Activated naive CD8-positive, alpha-beta T cell treated with anti-CD3 and anti-CD28 coated beads, Interleukin-2, amount 50 U/mL, for 16 hours (primary cell): ENCODE results near the gene RUNX2.

Experiments used
- DNase-seq: peaks from one replicate; pipeline ENCODE4 v3.0.0-alpha.2; 2020; ENCODE audit warnings: low read depth, low spot score

RUNX2 gene

DNA sequence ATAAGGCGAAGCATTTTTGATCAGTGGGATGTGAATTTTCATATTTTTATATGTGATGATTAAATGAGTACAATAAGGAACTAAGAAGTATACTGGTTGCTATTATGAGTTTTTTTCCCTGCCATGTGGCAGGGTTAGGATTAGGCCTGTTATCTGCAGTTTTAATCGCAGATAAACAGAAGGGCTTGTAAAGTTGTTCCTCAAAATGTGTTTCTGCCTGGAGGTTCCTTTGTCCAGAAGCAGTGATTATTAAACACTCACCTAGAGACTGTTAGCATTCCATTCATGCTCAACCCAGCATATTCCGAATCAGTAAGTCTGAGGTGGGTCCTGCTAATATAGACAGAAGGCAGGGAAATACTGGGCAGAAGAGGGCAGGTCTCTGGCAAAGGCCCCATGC lies 371.5 kb downstream of the RUNX2 start:
- no peak for DNase-seq

DNA sequence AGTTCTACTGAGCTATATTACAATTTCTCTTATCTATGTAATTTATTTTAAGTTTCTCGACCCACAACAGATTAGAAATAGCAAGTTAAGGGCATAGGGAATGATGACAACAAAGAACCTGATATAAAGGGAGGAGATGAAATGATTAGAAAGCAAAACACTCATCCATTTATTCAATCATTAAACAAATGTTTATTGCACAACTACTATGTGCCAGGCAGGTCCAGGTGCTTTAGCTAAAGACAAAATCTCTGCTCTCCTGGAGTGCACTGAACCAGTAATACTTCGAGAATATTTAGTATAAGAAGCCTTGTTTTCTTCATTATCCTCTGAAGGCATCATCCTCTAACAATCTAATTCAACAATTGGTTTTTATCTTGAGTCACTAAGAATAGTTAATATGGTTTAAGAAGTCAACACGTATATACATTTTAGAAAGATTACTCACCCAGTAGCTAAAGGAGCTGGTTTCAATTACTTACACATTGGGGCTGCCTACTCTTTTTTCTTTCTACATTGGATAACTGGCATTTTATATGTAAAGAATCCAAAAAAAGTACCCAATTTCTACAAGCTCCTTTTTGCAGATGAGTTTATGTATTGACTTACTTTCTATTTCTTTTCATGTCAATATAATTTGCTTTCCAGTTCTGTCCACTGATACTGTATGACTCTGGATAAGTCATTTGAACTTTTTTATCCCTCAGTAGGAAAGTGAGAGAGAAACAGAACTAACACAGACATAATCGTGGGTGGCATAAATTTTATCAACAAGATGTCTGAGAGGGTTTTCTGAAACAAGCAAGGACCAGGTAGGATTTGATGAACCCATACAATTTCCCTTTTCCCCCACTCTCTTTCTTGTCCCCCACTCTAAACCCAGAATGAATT lies 375.0 kb downstream of the RUNX2 start:
- DNase-seq: no peak

DNA sequence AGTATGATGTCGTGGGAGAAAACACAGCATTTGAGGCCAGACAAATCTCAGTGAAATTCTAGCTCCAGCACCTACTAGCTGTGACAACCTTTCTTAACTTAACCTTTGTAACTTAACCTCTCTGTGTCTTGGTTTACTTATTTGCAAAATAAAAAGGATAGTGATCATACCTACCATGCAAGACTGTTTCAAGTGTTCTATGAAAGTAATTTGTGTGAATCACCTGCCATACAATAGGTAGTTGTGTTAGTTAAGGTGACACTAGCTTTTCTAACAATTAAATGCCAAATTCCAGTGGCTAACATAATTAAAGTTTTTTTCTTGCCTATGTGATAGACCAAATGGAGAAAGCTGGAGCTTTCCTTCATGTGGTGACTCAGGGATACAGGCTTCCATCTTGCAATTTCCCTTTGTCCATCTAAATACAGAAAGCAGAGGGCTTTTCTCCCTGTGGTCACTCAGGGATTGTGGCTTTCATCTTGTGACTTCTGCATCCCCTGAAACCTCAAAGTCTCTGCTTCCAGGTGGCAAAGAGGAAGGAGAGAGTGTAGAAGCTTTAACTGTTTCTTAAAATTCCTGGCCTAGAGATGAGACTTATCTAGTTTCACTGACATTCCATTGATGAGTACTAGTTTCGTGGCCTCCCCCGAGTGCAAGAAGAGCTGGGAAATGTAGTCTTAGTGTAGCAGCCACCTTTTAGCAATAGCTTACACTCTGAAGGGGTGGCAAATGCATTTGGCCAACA lies 376.1 kb downstream of the RUNX2 start:
- DNase-seq: no peak

DNA sequence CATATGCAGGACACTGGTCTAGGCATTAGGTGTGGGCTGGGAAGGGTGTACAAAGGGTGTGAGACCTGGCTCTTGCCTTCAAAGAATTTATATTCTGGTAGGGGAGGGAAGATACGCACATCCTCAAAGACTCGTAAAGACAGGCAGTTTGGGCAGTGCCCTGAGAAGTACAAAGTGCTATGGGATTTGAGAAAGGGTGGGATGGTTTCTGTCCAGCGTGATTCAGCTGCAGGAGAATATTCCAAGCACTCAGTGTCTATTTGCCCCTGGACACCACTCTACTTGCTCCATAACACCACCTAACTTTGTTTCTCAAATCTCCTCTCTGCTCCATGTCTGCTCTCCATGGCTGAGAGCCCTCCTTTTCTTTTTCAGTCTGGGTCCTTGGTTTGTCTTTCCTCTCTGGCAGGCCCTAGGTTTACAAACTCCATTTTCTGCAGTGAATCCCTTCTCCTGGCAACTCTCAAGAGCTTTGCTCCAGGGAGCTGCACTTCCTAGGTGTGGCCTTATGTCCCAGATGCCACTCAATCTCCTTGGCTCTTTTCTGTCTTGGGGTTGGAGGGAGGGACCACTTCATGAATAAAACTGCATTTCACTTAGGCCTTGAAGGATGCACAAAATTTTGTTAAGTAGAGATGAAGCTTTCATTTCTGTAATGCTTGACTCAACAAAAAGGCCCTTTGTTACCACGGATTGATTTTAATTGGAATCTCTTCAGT lies 377.2 kb downstream of the RUNX2 start:
- no peak for DNase-seq

DNA sequence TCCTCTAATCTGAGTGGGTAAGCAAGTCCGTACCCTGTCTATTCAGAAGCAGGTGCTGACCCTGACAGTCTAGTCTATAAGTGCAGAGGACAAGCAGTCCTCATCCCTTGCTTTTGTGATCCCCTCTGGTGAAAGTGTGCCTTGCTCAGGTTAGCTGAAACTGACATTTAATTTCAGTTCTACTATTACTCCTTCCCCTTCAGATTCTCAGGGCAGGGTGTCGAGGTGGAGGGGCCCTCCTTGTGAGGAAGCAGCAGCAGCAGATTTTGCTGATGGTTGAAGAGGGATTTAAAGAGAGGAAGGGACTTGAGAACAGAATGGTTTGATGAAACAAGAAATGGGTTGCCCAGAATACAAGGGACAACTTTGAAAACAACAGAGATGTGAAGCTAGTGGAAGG lies 378.2 kb downstream of the RUNX2 start:
- no peak for DNase-seq

DNA sequence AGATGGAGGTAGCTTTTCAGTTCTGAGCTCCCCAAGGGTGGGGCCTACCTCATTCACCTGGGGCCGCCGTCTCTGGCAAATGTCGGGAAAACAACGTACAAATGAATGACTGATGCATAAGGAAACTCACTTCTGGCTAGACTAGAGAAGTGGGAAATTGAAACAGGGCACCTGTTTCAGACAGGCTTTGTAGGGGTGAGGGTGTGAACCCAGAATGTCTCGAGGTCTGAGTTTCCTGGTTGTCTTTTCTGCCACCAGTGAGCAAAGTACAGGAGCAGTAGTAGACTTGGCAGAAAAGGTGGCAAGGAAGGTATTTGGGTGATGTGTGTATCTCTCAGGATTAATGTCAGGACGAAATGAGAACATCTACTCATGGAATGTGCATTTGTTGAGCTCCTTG lies 379.0 kb downstream of the RUNX2 start:
- DNase-seq: no peak

DNA sequence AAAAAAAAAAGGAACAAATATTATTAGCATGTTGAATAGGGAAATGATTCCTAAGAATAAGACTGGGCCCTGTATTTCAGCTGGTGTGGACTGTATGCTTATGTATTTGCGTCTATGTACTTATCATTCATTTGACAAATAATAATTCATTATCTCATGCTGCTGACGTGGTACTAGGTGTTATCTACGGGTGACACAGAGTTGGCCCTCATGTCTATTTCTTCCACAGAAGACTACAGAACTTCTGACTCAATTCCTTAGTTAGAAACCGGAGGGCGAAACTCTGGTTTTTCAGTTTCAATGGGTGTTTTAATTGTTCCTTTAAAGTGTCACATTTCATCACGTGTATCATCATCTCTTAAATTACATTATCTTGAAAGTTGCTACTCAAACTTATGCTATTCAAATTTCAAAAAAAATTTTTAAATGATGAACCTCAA lies 381.7 kb downstream of the RUNX2 start:
- no peak for DNase-seq

DNA sequence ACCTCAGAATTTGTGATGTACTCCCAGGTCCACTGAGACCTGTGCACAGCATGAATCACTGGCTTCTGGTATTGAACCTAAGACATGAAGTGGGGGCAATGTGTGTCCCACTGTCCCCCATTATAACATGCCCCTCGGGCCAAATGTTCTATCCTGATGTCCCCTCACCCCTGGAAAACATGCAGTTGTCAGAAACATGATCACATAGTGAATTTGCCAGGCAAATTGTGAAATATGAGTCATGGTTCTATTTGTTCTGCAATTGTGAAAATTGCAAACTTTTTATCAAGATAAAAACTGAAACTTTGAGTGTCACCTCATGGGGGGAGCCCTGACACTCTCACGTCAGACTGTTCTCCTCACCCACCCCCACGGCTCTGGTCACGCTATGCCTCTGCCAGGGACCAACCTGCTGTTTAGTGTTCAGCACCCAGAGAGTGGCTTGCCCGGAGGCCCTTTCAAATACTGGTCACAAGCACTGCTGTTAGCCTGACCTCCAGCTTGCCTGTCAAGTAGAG lies 382.2 kb downstream of the RUNX2 start:
- peak; percentile 67 for DNase-seq

DNA sequence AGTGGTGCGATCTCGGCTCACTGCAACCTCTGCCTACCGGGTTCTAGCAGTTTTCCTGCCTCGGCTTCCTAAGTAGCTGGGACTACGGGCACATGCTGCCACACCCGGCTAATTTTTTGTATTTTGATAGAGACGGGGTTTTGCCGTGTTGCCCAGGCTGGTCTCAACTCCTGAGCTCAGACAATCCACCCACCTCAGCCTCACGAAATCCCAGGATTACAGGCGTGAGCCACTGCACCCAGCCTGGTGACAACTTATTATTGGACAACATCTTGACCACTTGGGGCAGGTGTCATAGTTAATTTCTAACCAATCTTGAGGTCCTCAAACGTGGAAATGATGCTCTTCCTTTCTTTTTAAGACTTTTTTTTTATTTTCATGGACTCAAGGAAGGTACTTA lies 383.9 kb downstream of the RUNX2 start:
- DNase-seq: no peak

DNA sequence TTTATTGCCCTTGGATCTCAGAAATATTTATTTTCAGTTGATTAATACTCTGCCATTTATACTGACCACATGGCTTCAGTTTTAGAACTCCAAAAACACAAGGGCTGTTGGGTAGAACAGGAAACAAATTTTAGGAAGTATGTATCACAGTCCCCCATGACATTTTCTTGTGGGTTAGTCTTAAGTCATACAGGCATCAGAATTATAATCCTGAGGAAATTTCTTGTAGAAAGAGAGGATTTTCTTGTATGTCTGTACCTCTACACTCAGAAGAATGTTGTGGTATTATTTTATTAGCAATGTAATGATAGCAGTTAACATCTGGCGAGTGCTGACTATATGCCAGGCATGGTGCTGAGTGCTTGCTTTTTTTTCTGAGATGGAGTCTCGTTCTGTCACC lies 384.7 kb downstream of the RUNX2 start:
- DNase-seq: no peak
